T47D (cell line): ENCODE data around the gene STX8.

ENCODE experiments used
- DNase-seq, 2 experiments: peaks; one replicate each; pipeline versions ENCODE4 v3.0.0 to v3.0.0-alpha.2; 2011 to 2012; ENCODE audit warnings: low read depth in 1 of 2, low spot score in 1 of 2
- JUND ChIP-seq: IDR thresholded peaks from 2 replicates; pipeline ENCODE4 v1.6.1; 2012; ENCODE audit warnings: low read depth
- in situ Hi-C: cut with HindIII; loops from 2 replicates; pipeline ENCODE4 v1.10.0; 2016; ENCODE audit warnings: low sequenced_read_pairs, low pct_unique_long_range_greater_than_20kb

Gene STX8

GRCh38 chr17:9255833-9256232 lies 319.8 kb downstream of the STX8 start:
- in situ Hi-C loops, result no loop called here
- TF ChIP-seq JUND, result no peak
- no peak for DNase-seq

GRCh38 chr17:9254841-9255240 lies 320.8 kb downstream of the STX8 start:
- no peak for DNase-seq
- in situ Hi-C loops, result no loop called here
- TF ChIP-seq JUND, result no peak

- in situ Hi-C loops, result no loop called here
- no peak for TF ChIP-seq JUND
- no peak for DNase-seq
Measured at GRCh38 chr17:9253308-9253707, 322.3 kb downstream of the STX8 start.

GRCh38 chr17:9251273-9251672 lies 324.3 kb downstream of the STX8 start:
- no peak for DNase-seq
- in situ Hi-C loops, result no loop called here
- no peak for TF ChIP-seq JUND

GRCh38 chr17:9249245-9249953 lies 326.2 kb downstream of the STX8 start:
- TF ChIP-seq JUND, result no peak
- in situ Hi-C loops, result no loop called here
- no peak for DNase-seq

- no peak for DNase-seq
- in situ Hi-C loops, result no loop called here
- TF ChIP-seq JUND, result no peak
Measured at GRCh38 chr17:9247401-9247938, 328.1 kb downstream of the STX8 start.

GRCh38 chr17:9244066-9245052 lies 331.3 kb downstream of the STX8 start:
- in situ Hi-C loops, result no loop called here
- no peak for DNase-seq

GRCh38 chr17:9242983-9243382 lies 332.6 kb downstream of the STX8 start:
- no peak for TF ChIP-seq JUND
- in situ Hi-C loops, result no loop called here
- no peak for DNase-seq

More at GRCh38 chr17:9244066-9245052, 331.3 kb downstream of the STX8 start:
- TF ChIP-seq JUND, result no peak

- in situ Hi-C loops, result no loop called here
- no peak for DNase-seq
- TF ChIP-seq JUND, result no peak
Measured at GRCh38 chr17:9242497-9242881, 333.1 kb downstream of the STX8 start.

- in situ Hi-C loops, result no loop called here
- TF ChIP-seq JUND, result no peak
- no peak for DNase-seq
Measured at GRCh38 chr17:9241774-9242496, 333.7 kb downstream of the STX8 start.

- in situ Hi-C loops, result no loop called here
Measured at GRCh38 chr17:9241371-9241712, 334.3 kb downstream of the STX8 start.

GRCh38 chr17:9240659-9241370 lies 334.8 kb downstream of the STX8 start:
- TF ChIP-seq JUND, result no peak
- DNase-seq, result peak in 1 of 2 experiments; percentile 40
- in situ Hi-C loops, result no loop called here

More at GRCh38 chr17:9241371-9241712, 334.3 kb downstream of the STX8 start:
- no peak for DNase-seq
- no peak for TF ChIP-seq JUND
